Fibroblast of gingiva (primary cell): Measurements from ENCODE around the gene UBL4B.
A peak's percentile ranks its signal among the peaks of the same experiment; 100 is the strongest.

Experiments
- DNase-seq: peaks from one replicate; pipeline ENCODE4 v3.0.0-alpha.2; 2011; ENCODE audit warnings: low read depth

UBL4B gene

DNA sequence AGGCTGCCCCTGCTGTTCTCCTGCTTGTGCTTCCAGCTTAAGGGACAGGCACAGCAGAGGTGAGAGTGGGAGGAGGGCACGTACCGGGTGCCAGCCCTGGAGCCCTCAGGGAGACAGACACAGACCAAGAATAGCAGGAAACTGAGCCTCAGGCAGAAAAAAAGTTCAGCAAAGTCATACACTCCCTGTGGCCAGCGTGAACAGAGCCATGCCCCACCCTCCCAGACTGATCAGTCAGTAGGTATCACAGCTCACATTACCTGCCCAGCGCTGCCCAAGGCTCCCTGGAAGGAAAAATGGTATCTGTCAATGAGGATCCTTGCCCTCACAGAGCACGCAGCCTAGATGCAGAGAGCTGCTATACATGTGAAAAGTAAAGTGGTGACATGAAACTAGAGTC, 1.3 kb downstream of the UBL4B start:
- DNase-seq = no peak

DNA sequence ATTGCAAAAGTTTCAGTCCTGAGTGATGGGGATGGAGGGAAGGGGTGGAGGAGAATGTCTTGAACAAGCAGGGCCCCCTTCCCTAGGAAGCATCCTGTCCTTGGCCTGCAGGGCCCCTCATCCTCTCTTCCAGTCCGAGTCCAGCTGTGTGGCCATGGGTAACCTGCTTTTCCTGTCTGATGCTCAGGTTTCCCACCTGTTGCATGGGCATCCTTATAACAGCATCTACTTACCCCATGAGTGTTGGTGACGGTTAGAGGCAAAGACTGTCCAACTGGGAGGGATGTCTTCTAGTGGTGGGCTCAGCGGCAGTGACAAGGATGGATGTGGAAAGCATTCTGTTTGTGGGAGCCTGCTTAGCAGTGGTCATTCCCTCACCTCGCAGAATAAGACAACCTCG, 1.9 kb downstream of the UBL4B start:
- no peak for DNase-seq

GRCh38 chr1:110114784-110115183, 2.5 kb downstream of the UBL4B start:
- DNase-seq = no peak

DNA sequence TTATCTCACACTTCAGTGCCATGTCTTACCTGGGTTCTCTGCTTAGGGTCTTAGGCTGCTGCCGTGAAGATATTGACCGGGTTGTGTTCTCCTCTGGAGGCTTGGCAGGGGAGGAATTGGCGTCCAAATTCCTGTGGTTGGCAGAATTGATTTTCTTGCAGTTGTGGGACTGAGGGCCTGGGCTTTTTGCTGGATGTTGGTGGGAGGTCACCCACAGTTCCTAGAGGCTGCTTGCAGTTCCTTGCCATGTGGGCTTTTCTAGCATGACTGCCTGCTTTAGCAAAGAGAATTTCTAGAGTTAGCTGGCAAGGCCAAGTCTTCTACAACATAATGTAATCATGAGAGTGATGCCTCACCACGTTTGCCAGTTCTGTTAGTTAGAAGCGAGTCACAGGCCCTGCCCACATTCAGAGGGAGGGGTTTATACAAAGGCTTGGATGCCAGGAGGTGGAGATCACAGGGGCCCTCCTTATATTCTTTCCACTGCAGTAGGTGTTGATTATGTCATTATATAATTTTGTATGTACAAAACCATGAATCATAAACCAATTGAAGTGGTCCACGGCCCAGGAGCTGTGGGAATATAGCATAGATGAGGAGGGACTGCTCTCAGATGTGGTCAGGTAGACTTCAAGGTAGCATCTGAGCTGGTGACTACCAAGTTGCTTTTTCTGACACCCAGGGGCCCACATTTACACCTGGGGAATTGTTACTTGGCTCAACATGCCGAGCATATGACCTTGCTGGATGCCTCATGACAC, 6.6 kb downstream of the UBL4B start:
- DNase-seq = no peak

DNA sequence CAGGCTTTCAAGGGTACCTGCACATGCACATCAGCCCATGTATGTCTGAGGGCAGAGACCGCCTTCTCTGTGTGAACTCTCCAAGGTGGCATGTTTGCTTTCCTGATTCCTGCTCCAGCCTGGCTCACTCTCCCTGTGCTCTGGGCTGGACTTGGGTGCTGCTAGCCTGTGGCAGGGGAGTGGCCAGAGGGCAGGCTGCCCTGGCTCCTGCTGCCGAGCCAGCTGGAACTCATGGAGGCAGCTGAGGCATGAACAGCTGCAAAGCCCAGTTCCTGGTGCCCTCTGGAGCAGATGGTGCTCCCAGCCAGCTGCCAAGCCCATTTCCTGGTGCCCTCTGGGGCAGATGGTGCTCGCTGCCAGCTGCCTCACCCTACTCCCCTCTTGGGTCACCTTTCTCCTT, 7.6 kb downstream of the UBL4B start:
- DNase-seq = no peak

- no peak for DNase-seq
Observed at GRCh38 chr1:110120960-110121561, 8.8 kb downstream of the UBL4B start.

- DNase-seq = no peak
Observed at GRCh38 chr1:110123224-110123623, 11.0 kb downstream of the UBL4B start.

GRCh38 chr1:110125810-110126209, 13.6 kb downstream of the UBL4B start:
- DNase-seq = no peak

GRCh38 chr1:110130113-110130591, 17.9 kb downstream of the UBL4B start:
- no peak for DNase-seq

DNA sequence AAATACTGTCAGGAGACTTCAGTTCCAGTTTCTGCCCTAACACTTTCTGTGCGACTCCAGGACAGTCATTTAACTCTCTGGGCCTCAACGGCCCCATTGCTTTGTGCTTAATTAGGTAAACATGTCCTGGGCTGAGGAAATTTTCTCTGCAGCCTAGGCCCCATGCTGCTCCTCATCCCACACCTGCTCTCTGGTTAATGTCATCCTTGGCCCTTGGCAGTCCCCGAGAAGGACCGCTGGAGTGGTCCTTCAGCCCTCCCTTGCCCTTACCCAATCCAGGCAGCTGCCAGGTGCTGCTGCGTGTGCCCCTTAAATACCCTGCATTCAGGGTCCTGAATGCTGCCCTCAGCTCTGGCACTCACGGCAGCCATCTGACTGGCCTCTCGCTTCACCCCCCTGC, 18.7 kb downstream of the UBL4B start:
- no peak for DNase-seq

DNA sequence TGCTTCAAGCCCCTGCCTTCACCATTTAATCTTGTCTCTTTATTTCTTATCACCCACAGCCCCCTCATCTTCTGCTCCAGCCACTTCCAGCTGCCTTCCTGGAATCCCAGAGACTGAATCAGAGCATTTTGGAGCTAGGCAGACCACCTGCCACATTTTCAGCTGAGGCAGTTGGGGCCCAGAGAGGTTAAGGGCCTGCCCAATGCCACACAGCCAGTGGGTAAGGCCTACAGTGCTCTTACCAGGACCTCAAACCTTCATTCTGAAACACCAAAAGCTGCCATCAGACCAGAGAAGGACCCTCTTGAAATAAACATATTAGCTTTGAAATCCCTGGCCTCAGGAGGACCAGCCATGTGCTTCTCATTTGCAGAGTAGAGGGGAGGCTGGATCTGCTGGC, 20.4 kb downstream of the UBL4B start:
- DNase-seq = no peak

GRCh38 chr1:110133436-110133835, 21.2 kb downstream of the UBL4B start:
- no peak for DNase-seq

GRCh38 chr1:110134050-110134595, 21.9 kb downstream of the UBL4B start:
- no peak for DNase-seq

DNA sequence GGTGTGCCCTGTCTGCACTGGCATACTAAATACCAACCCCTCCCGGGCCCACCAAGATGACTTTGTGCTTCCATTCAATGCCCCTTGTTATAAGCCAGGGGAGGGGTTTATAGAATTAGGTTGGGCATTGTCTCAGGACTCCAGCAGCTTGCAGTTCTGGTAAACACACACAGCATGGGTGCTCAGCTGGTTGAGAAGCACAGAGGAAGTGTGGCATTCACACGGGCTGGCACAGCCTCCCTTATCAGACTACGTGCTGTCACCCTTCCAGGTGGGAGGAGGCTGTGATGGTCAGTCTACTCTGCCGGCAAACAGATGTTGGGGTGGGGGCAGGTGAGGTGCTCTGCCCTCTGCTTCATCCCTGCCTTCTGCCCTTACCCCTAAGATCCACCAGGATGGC, 23.0 kb downstream of the UBL4B start:
- DNase-seq = no peak

DNA sequence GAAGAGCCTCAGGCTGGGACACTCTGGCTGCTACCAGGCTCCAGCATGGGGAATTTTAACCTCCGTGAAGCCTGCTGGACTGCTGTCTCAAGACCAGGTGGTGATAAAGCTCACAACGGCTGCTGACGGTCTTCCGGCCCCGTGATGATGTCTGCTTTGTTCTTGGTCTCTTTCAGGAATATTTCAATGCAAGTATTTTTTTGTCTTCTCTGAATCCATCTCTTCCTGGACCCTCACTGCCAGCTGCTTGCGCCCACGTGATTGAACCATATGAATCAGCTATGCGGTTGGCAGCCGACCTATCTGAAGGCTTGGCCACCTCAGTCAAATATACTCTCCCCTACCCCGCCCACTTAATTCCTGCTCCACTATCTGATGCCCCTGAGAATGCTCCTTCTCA, 23.4 kb downstream of the UBL4B start:
- no peak for DNase-seq

- no peak for DNase-seq
Observed at GRCh38 chr1:110136911-110137310, 24.7 kb downstream of the UBL4B start.

DNA sequence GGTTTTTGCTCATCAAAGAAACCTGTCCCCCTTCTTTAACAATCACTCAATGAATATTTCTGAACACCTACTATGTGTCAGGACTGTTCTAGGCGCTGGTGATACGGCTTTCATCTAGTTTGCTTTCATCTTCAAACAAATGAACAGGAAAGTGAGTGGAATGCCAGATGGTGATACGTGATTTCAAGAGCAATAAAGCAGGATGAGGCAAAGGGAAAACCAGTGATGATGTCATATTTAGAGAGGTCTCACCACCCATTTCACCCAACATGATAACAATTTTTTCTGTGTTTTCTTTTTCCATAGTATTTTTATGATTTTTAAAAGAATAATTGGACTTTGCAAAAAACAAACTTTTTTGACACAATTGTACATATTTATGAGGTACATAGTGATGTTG, 26.7 kb downstream of the UBL4B start:
- no peak for DNase-seq

- no peak for DNase-seq
Observed at GRCh38 chr1:110144366-110144765, 32.1 kb downstream of the UBL4B start.

GRCh38 chr1:110148961-110149360, 36.7 kb downstream of the UBL4B start:
- DNase-seq = no peak

DNA sequence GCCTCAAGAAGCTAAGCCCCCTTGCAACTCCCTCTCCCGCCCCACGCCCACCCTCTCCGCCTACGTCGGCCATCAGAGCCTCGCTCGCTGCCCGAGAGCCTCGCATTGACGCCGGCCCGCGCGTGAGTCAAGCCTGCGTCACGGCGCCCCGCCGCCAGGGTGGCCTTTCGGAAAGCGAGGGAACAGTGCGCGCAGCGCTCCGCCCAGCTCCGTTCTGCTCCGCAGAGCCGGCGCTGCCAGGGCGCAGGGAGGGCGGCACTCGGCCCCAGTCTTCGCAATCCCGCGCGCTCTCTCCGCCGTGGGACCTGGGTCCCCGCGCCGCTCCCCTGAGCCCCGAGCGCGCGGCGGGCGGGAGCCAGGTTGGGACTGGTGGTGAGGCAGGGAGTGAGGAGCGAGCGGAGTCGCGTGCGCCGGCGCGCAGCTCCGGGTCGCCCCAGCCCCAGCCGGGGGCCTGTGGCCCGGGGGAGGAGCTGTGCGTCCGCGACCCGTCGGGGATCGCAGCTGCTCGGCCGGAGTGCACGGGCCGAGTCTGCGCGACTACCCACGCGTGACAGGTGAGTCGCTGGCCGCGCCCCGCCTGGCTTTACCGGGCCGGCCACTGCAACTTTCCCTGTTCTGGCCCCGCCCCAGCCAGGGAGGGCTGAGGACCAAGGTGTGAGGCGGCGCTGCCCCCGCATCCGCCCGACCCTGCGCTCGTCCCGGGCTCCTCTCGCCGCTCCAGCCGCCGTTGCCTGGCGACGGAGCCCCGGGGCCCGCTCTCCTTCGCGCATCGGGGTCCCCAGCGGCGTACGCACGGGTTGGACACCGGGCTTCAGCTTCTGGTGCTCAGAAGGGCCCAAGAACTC, 38.3 kb downstream of the UBL4B start, which contains the start of gene SLC6A17:
Gene SLC6A17, plus strand, starts transcription at position 165 of the 845 bp plus-strand sequence. CDS start 16,436 bp downstream, outside the sequence.
- peak; percentile 7 for DNase-seq

GRCh38 chr1:110151175-110151669, 39.0 kb downstream of the UBL4B start:
- DNase-seq = no peak

DNA sequence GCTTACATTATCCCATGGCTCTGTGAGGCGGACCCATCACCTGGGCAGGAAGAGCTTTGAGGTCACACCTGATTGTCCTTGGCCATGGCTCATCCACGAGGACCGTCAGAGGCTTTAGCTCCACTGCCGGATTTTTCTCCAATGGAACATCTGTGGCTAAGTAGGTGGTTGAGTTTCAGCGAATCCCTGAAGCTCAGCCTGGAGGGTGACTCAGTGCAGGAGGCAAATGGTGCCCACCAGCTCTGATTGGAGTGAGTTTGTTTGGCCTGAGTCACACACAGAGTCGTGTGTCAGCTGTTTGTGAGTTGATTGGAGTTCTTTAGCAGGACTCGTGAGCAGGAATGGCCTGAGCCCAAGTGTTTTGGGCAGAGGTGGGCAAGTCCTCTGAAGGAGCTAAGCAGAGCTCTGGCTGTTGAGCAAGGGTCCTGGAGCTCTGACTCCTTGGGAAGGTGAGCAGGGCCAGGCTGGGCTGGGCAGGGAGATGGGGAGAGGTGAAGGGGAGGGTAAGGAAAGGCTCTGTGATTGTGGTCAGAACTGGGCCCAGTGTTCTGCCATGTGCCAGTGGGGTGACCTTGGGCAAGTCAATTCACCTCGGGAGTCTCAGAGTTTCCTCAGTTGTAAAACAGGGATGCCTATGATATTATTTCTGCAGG, 40.0 kb downstream of the UBL4B start:
- DNase-seq = no peak
